Thymus (tissue), 11 donors: ENCODE results near the gene FAM20C. TPM values are rescaled to one million over a fixed set of nuclear protein-coding genes. Genes with fewer than 3 reads are reported as not detected.

Experiments used
- DNase-seq, 9 donors: peaks; one replicate each; pipeline ENCODE4 v3.0.0-alpha.2; 2013; ENCODE audit warnings: low spot score in 9 of 9, low read depth in 6 of 9, missing footprints in 1 of 9
- H3K27ac ChIP-seq, 2 donors: one replicate each; pipeline ENCODE4 v1.5.1; 2013; ENCODE audit warnings: control low read depth in 1 of 2, low read depth in 1 of 2, low read length in 1 of 2, mild to moderate bottlenecking in 1 of 2, moderate library complexity in 1 of 2
- H3K27me3 ChIP-seq, 2 donors: one replicate each; pipeline ENCODE4 v1.5.1; 2013; ENCODE audit warnings: low read length in 1 of 2; ENCODE audit not compliant: control insufficient read depth in 2 of 2, insufficient read depth in 1 of 2
- H3K36me3 ChIP-seq, 2 donors: one replicate each; pipeline ENCODE4 v1.5.1; 2013; ENCODE audit warnings: low read length in 1 of 2, mild to moderate bottlenecking in 1 of 2, moderate library complexity in 1 of 2; ENCODE audit not compliant: control insufficient read depth in 2 of 2, insufficient read depth in 2 of 2
- H3K4me1 ChIP-seq, 2 donors: one replicate each; pipeline ENCODE4 v1.5.1; 2013; ENCODE audit warnings: low read length in 2 of 2; ENCODE audit not compliant: control insufficient read depth in 2 of 2, insufficient read depth in 2 of 2
- H3K4me3 ChIP-seq, 2 donors: one replicate each; pipeline ENCODE4 v1.5.1; 2013; ENCODE audit warnings: low read length in 2 of 2, control low read depth in 1 of 2, mild to moderate bottlenecking in 1 of 2
- H3K9me3 ChIP-seq, 2 donors: one replicate each; pipeline ENCODE4 v1.5.1; 2013; ENCODE audit warnings: low read length in 1 of 2, mild to moderate bottlenecking in 1 of 2; ENCODE audit not compliant: control insufficient read depth in 2 of 2, insufficient read depth in 1 of 2
- WGBS: extraction: QIAGEN DNeasy Blood & Tissue Kit; methylation state at CpG from one replicate; pipeline ENCODE4 v1.1.7; 2013; 5-methylcytosine and 5-hydroxymethylcytosine counted together
- polyA plus RNA-seq: library from polyadenylated mRNA; stranded (reverse); fragments of 200-250 nt; gene quantifications from one replicate; pipeline ENCODE4 v1.2.3, GENCODE V29; 2013
- total RNA-seq: library from RNA; stranded (reverse); fragments of 120-200 nt; gene quantifications from one replicate; pipeline ENCODE4 v1.2.4, GENCODE V29; 2013
- donor health status: healthy.

The FAM20C gene
- total and polyA plus RNA-seq, 2 donors: 2.4 to 16.5 TPM

DNA sequence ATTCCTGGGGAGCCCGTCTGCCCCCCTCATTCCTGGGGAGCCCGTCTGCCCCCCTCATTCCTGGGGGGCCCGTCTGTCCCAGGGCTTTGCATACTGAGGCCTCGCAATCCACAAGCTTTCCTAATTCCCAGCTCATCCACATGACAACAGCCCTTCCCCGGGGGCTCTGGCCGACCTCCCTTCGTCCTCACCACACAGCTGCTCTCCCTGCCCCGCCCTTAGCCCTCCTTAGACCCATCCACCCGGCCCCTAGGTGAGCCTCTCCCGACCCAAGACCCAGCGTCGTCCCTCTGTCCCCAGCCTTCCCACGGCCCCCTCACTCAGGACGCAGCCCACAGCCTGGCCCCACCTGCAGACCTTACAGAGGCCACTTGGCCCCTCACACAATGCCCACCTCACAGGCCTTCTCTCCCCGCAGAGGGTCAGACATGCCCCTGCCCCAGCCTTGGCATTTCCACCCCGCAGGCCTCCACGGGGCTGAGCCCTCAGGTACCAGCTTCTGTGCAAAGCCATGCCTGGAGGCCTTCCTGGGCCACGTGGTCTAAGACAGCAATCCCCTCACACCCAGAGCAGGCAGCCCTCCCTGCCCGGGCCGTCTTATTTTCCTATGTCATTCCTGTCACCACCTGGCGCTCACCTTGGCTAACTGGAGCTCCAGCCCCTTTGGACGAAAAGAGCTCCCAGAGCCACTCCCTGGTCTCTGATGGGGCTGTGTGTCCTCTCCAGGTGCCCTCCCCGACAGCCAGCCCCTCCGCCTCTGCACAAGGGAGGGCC is 3.5 kb upstream of the FAM20C start:
- H3K27me3 ChIP-seq: peaks cover 44 to 46% of the 10 kb centered on the region in 2 donors
- H3K4me3 ChIP-seq: no peak overlapping the region
- peaks cover 0 to 1% of the 10 kb centered on the region in 2 donors for H3K9me3 ChIP-seq
- DNase-seq: no peak
- H3K27ac ChIP-seq: no peak overlapping the region
- 83% methylated on average over 24 of the region's 24 CpGs for WGBS
- H3K4me1 ChIP-seq: no peaks in the 10 kb centered on the region
- H3K36me3 ChIP-seq: no peaks in the 10 kb centered on the region

- WGBS: 85% methylated on average over 4 of the region's 4 CpGs
- no peaks in the 10 kb centered on the region for H3K4me1 ChIP-seq
- H3K27ac ChIP-seq: no peak overlapping the region
- H3K27me3 ChIP-seq: peaks cover 51 to 54% of the 10 kb centered on the region in 2 donors
- peaks cover 0 to 1% of the 10 kb centered on the region in 2 donors for H3K9me3 ChIP-seq
- H3K4me3 ChIP-seq: no peak overlapping the region
- H3K36me3 ChIP-seq: no peaks in the 10 kb centered on the region
- no peak for DNase-seq
Observed at GRCh38 chr7:189719-190118, 2.7 kb upstream of the FAM20C start.

GRCh38 chr7:190196-190595 is 2.2 kb upstream of the FAM20C start:
- Histone ChIP-seq H3K36me3 (no peaks in the 10 kb centered on the region), H3K27ac (peak overlapping the region in 1 of 2 donors; percentile 42), H3K4me1 (no peaks in the 10 kb centered on the region), H3K4me3 (no peak overlapping the region), H3K9me3 (peaks cover 0 to 1% of the 10 kb centered on the region in 2 donors), H3K27me3 (peaks cover 50 to 59% of the 10 kb centered on the region in 2 donors)
- 94% methylated on average over 21 of the region's 21 CpGs for WGBS
- DNase-seq: no peak

DNA sequence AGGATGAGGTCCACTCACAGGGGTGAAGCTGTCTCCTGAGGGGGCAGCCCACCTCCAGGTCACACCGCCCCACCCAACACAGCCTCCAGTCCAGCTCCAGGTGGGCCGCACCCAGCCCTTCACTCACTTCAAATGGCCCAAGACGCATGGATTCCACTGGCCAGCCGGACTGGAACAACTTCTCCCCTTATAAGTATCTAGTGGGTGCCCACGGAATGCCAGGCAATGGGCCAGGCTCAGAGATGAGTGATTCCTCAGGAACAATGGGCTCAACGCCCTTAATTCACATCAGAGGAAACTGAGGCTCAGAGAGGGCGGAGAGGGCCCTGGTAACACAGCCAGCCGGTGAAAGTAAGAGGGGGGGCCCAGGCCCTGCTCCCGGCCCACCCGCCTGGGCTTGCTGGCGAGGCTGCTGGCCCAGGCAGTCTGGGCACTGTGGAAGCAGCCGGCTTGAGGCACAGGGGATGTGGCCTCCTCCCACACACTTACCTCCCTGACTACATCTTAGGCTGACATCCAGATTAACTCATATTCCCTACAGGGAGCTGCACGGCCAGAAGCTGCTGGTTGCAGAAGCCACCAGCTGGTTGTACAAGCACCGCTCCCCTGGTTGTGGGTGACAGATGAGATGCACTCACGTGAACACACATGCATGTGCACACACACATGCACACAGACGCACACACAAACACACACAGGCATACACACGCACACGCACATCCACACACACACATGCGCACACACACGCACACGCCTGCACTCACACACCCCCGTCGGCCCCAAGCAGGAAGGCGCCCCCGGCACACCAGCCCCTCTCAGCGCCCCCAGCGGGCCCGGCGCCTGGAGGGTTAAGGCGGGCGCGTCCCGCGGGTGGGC is 1.0 kb upstream of the FAM20C start:
- Histone ChIP-seq H3K4me1 (no peaks in the 10 kb centered on the region), H3K4me3 (peak overlapping the region in 1 of 2 donors; percentile 48), H3K36me3 (no peaks in the 10 kb centered on the region), H3K9me3 (peaks cover 0 to 1% of the 10 kb centered on the region in 2 donors), H3K27me3 (peaks cover 49 to 70% of the 10 kb centered on the region in 2 donors), H3K27ac (no peak overlapping the region)
- peak in 1 of 9 donors; percentile 4 for DNase-seq
- 34% methylated on average over 34 of the region's 34 CpGs for WGBS

DNA sequence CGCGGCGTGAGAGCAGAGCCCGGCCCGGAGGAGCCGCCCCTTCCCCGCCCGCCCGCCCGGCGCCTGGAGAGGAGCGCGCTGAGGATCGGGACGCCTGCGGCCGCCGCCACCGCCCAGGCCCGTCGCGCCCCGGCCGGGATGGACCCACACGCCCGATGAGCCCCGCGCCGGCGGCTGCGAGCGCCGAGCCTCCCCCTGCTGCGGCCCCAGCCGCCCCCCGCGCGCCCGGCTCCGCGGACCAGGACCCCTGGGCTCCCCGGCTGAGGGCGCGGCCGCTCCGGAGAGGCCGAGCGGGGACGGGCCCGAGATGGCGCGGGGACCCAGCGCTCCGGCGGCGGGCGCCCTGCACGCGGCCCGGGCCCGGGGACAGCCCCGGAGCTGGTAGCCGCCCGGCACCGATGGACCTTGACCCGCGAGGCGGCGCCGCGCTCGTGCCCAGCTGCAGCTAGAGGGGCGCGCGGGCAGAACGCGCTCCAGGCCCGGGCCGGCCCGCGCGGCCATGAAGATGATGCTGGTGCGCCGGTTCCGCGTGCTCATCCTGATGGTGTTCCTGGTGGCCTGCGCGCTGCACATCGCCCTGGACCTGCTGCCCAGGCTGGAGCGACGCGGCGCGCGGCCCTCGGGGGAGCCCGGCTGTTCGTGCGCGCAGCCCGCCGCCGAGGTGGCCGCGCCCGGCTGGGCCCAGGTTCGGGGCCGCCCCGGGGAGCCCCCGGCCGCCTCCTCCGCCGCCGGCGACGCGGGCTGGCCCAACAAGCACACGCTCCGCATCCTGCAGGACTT is 520 bp downstream of the FAM20C start:
- Histone ChIP-seq H3K27me3 (peaks cover 49 to 70% of the 10 kb centered on the region in 2 donors), H3K9me3 (no peaks in the 10 kb centered on the region), H3K27ac (no peak overlapping the region), H3K4me1 (no peaks in the 10 kb centered on the region), H3K4me3 (peak overlapping the region in 1 of 2 donors; percentile 48), H3K36me3 (no peaks in the 10 kb centered on the region)
- no peak for DNase-seq
- WGBS: 2% methylated on average over 119 of the region's 119 CpGs

DNA sequence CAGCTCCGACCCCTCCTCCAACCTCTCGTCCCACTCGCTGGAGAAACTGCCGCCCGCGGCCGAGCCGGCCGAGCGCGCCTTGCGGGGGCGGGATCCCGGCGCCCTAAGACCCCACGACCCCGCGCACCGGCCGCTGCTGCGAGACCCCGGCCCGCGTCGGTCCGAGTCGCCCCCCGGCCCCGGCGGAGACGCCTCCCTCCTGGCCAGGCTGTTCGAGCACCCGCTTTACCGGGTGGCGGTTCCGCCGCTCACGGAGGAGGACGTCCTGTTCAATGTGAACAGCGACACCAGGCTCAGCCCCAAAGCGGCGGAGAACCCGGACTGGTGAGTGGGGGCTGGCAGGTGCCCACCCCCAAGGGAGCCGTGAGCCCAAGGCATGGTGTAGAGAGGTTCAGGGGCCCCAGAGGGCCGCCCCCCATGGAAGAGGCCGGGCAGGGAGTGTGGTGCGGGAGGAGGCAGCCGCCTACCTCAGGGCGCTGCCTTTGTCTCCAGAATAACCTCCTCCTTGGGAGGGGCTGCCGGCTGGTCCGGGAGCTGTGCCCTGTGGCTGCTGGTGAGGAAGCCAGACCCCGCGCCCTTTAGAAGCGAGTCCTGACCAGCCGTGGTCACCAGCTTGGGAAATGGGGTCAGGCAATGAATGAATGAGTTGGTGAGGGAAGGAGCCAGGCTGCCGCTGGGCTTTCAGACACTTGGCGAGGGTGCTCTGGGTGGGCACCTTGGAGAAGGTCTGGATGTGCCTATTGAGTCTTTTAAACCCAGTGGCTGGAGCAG is 1.3 kb downstream of the FAM20C start:
- Histone ChIP-seq H3K4me3 (peak overlapping the region in 1 of 2 donors; percentile 48), H3K9me3 (no peaks in the 10 kb centered on the region), H3K36me3 (no peaks in the 10 kb centered on the region), H3K27me3 (peaks cover 49 to 67% of the 10 kb centered on the region in 2 donors), H3K27ac (no peak overlapping the region), H3K4me1 (no peaks in the 10 kb centered on the region)
- WGBS: 10% methylated on average over 57 of the region's 57 CpGs
- DNase-seq: no peak

GRCh38 chr7:194252-195009 is 2.1 kb downstream of the FAM20C start:
- no peaks in the 10 kb centered on the region for H3K36me3 ChIP-seq
- H3K9me3 ChIP-seq: no peaks in the 10 kb centered on the region
- 81% methylated on average over 27 of the region's 27 CpGs for WGBS
- peaks cover 49 to 59% of the 10 kb centered on the region in 2 donors for H3K27me3 ChIP-seq
- no peaks in the 10 kb centered on the region for H3K4me1 ChIP-seq
- H3K27ac ChIP-seq: no peak overlapping the region
- no peak for DNase-seq
- H3K4me3 ChIP-seq: no peak overlapping the region
